HUES48 (cell line): ENCODE measurements around the gene CCDC136.

Source experiments
- H3K27ac ChIP-seq: one replicate; pipeline ENCODE4 v1.7.0; 2013; ENCODE audit warnings: low read depth, low read length, inconsistent platforms
- H3K27me3 ChIP-seq: 2 replicates; pipeline ENCODE4 v1.6.1; 2013; ENCODE audit warnings: mild to moderate bottlenecking, low read length; ENCODE audit not compliant: control insufficient read depth, insufficient read depth
- H3K36me3 ChIP-seq: 2 replicates; pipeline ENCODE4 v1.6.1; 2013; ENCODE audit warnings: low read length; ENCODE audit not compliant: control insufficient read depth, insufficient read depth
- H3K4me1 ChIP-seq: 2 replicates; pipeline ENCODE4 v1.6.1; 2013; ENCODE audit warnings: mild to moderate bottlenecking, low read length; ENCODE audit not compliant: control insufficient read depth, insufficient read depth
- H3K4me3 ChIP-seq: 2 replicates; pipeline ENCODE4 v1.5.1; 2013; ENCODE audit warnings: mild to moderate bottlenecking, low read depth, low read length
- H3K9ac ChIP-seq: 2 replicates; pipeline ENCODE4 v1.6.1; 2013; ENCODE audit warnings: mild to moderate bottlenecking, low read depth, low read length, moderate library complexity
- H3K9me3 ChIP-seq: 2 replicates; pipeline ENCODE4 v1.6.1; 2013; ENCODE audit warnings: low read length; ENCODE audit not compliant: control insufficient read depth, insufficient read depth

The CCDC136 gene

GRCh38 chr7:128833148-128833945, 41.6 kb downstream of the CCDC136 start:
- no peaks in the 10 kb centered on the region for H3K9me3 ChIP-seq
- H3K9ac ChIP-seq = no peak overlapping the region; the same call in 1 of the 2 replicates
- H3K27me3 ChIP-seq = peaks cover 29% of the 10 kb centered on the region
- H3K36me3 ChIP-seq = peaks cover 3% of the 10 kb centered on the region; the same call in 1 of the 2 replicates
- peak overlapping the region; percentile 55 for H3K4me3 ChIP-seq
- peak overlapping the region; percentile 83 for H3K27ac ChIP-seq
- H3K4me1 ChIP-seq = peaks cover 27% of the 10 kb centered on the region

GRCh38 chr7:128833946-128834325, 42.2 kb downstream of the CCDC136 start:
- Histone ChIP-seq H3K9ac (no peak overlapping the region), H3K4me1 (peaks cover 27% of the 10 kb centered on the region), H3K4me3 (no peak overlapping the region)

GRCh38 chr7:128835231-128835751, 43.5 kb downstream of the CCDC136 start:
- no peaks in the 10 kb centered on the region for H3K9me3 ChIP-seq
- peaks cover 16% of the 10 kb centered on the region for H3K27me3 ChIP-seq
- H3K36me3 ChIP-seq = peaks cover 3% of the 10 kb centered on the region; the same call in 1 of the 2 replicates
- H3K4me3 ChIP-seq = no peak overlapping the region
- H3K9ac ChIP-seq = no peak overlapping the region
- H3K27ac ChIP-seq = no peak overlapping the region
- H3K4me1 ChIP-seq = peaks cover 21% of the 10 kb centered on the region

More at GRCh38 chr7:128833946-128834325, 42.2 kb downstream of the CCDC136 start:
- Histone ChIP-seq H3K27ac (peak overlapping the region; percentile 83), H3K36me3 (peaks cover 3% of the 10 kb centered on the region; the same call in 1 of the 2 replicates), H3K27me3 (peaks cover 26% of the 10 kb centered on the region), H3K9me3 (no peaks in the 10 kb centered on the region)

- Histone ChIP-seq H3K4me1 (peaks cover 21% of the 10 kb centered on the region), H3K9ac (no peak overlapping the region), H3K27ac (no peak overlapping the region), H3K4me3 (no peak overlapping the region), H3K27me3 (peaks cover 9% of the 10 kb centered on the region; the same call in 1 of the 2 replicates), H3K36me3 (peaks cover 3% of the 10 kb centered on the region; the same call in 1 of the 2 replicates), H3K9me3 (no peaks in the 10 kb centered on the region)
These were observed 44.2 kb downstream of the CCDC136 start for GRCh38 chr7:128835790-128836641.

- H3K36me3 ChIP-seq = peaks cover 3% of the 10 kb centered on the region; the same call in 1 of the 2 replicates
- no peaks in the 10 kb centered on the region for H3K9me3 ChIP-seq
- H3K4me3 ChIP-seq = no peak overlapping the region
- H3K9ac ChIP-seq = no peak overlapping the region
- peaks cover 17% of the 10 kb centered on the region for H3K4me1 ChIP-seq
- peaks cover under 1% of the 10 kb centered on the region; the same call in 1 of the 2 replicates for H3K27me3 ChIP-seq
- H3K27ac ChIP-seq = no peak overlapping the region
These were observed 45.1 kb downstream of the CCDC136 start for GRCh38 chr7:128836729-128837348.

- H3K27ac ChIP-seq = no peak overlapping the region
- peaks cover 3% of the 10 kb centered on the region; the same call in 1 of the 2 replicates for H3K36me3 ChIP-seq
- peaks cover 14% of the 10 kb centered on the region for H3K4me1 ChIP-seq
- H3K9me3 ChIP-seq = no peaks in the 10 kb centered on the region
- H3K27me3 ChIP-seq = no peaks in the 10 kb centered on the region
- H3K9ac ChIP-seq = no peak overlapping the region
- no peak overlapping the region for H3K4me3 ChIP-seq
These were observed 45.8 kb downstream of the CCDC136 start for GRCh38 chr7:128837521-128837921.

GRCh38 chr7:128838109-128838779, 46.5 kb downstream of the CCDC136 start:
- Histone ChIP-seq H3K36me3 (peaks cover 3% of the 10 kb centered on the region; the same call in 1 of the 2 replicates), H3K4me3 (no peak overlapping the region), H3K9ac (no peak overlapping the region), H3K4me1 (peaks cover 8% of the 10 kb centered on the region), H3K9me3 (no peaks in the 10 kb centered on the region), H3K27ac (no peak overlapping the region), H3K27me3 (no peaks in the 10 kb centered on the region)

GRCh38 chr7:128838981-128839731, 47.4 kb downstream of the CCDC136 start:
- Histone ChIP-seq H3K4me1 (no peaks in the 10 kb centered on the region), H3K9me3 (no peaks in the 10 kb centered on the region), H3K36me3 (peaks cover 3% of the 10 kb centered on the region; the same call in 1 of the 2 replicates), H3K27me3 (no peaks in the 10 kb centered on the region), H3K27ac (no peak overlapping the region), H3K9ac (no peak overlapping the region), H3K4me3 (no peak overlapping the region)

- no peak overlapping the region for H3K9ac ChIP-seq
- no peak overlapping the region for H3K4me3 ChIP-seq
- H3K36me3 ChIP-seq = peaks cover 5% of the 10 kb centered on the region; the same call in 1 of the 2 replicates
- H3K9me3 ChIP-seq = no peaks in the 10 kb centered on the region
- no peaks in the 10 kb centered on the region for H3K4me1 ChIP-seq
- no peaks in the 10 kb centered on the region for H3K27me3 ChIP-seq
- H3K27ac ChIP-seq = no peak overlapping the region
These were observed 48.0 kb downstream of the CCDC136 start for GRCh38 chr7:128839751-128840177.
